Measurements from ENCODE around the gene PTPRR. TPM values are rescaled to one million over a fixed set of nuclear protein-coding genes. Genes with fewer than 3 reads are reported as not detected.

The PTPRR gene
- polyA plus RNA-seq, 1 of the 3 experiments (the other 2 are of a cell fraction) = 1.4 TPM

DNA sequence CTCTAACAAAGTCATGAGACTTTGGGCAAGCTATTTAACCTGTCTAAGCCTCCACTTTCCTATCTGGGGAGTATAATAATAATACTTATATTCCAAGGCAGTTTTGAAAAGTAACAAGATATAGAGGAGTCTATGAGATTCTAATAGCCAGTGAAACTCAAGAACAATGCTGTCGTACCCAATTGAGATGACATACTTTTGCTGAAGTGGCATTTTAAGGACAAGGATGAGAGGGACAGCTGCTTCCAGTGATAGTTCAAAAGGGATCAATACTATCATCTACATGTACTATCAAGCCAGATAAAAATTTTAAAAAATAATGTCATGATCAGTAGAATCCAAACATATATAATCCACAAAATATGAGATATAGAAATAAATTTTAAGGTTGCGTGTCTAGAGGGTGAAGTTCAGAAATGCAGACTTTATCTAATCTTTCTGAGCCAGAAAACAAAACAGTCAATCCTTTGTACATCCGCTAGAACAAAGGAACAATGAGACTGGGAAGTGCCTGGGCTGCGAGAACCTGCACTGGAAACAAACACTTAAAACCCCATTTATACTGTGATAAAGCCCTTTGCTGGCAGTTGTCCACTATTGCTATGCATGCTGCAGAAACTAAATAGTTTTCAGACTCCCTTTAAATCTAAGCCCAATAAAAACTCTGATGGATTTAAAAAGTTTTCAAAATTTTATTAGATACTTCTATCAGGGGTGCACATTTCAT lies 321.9 kb downstream of the PTPRR start:
- Histone ChIP-seq H3K9ac (no peak overlapping the region), H3K4me3 (ENCODE audit: low read depth in 2 of 2, low read length in 1 of 2) (no peak overlapping the region), H3K4me2 (no peak overlapping the region), H3K79me2 (ENCODE audit: insufficient read depth) (no peaks in the 10 kb centered on the region), H3K27ac (ENCODE audit: low read depth in 2 of 2, low read length in 1 of 2) (peak overlapping the region in 1 of 2 experiments; percentile 22; a peak in 1 of 4 replicates), H3K36me3 (replicated peaks in 1 of 2; ENCODE audit: control insufficient read depth in 1 of 2, insufficient read depth in 2 of 2, low read length in 1 of 2) (no peaks in the 10 kb centered on the region), H4K20me1 (ENCODE audit: insufficient read depth) (no peaks in the 10 kb centered on the region), H3F3A (replicated peaks; ENCODE audit: insufficient read depth) (no peaks in the 10 kb centered on the region), H3K9me2 (no peaks in the 10 kb centered on the region), H2AFZ (ENCODE audit: low read depth) (no peak overlapping the region), H3K27me3 (ENCODE audit: insufficient read depth) (no peaks in the 10 kb centered on the region), H3K9me3 (no peaks in the 10 kb centered on the region), H3K4me1 (ENCODE audit: control insufficient read depth in 1 of 2, insufficient read depth in 2 of 2, low read depth in 1 of 2, low read length in 1 of 2) (no peaks in the 10 kb centered on the region; a peak in 1 of 4 replicates)
- DNase-seq = peak; percentile 21
- WGBS (ENCODE audit: low lambda C conversion rate) = 82% methylated on average over 4 of the region's 4 CpGs
- ChIA-PET POLR2A (no interaction called here), CTCF (interaction anchor here (1.2 to 1.8 kb wide), 2 partner anchors 22 to 121 kb away, joined by 4 to 5 read pairs; no protein-coding TSS in a partner anchor)
- TF ChIP-seq FOXM1 (IDR thresholded peaks at IDR 0.05; ENCODE audit: low read depth) = no peak
- TF ChIP-seq MEF2A (IDR thresholded peaks at IDR 0.05; ENCODE audit: borderline replicate concordance, low read depth) = no peak
- TF ChIP-seq, protein P1, sequence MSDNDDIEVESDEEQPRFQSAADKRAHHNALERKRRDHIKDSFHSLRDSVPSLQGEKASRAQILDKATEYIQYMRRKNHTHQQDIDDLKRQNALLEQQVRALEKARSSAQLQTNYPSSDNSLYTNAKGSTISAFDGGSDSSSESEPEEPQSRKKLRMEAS (IDR thresholded peaks at IDR 0.05; ENCODE audit: low read depth) = no peak
- TF ChIP-seq, protein P2, sequence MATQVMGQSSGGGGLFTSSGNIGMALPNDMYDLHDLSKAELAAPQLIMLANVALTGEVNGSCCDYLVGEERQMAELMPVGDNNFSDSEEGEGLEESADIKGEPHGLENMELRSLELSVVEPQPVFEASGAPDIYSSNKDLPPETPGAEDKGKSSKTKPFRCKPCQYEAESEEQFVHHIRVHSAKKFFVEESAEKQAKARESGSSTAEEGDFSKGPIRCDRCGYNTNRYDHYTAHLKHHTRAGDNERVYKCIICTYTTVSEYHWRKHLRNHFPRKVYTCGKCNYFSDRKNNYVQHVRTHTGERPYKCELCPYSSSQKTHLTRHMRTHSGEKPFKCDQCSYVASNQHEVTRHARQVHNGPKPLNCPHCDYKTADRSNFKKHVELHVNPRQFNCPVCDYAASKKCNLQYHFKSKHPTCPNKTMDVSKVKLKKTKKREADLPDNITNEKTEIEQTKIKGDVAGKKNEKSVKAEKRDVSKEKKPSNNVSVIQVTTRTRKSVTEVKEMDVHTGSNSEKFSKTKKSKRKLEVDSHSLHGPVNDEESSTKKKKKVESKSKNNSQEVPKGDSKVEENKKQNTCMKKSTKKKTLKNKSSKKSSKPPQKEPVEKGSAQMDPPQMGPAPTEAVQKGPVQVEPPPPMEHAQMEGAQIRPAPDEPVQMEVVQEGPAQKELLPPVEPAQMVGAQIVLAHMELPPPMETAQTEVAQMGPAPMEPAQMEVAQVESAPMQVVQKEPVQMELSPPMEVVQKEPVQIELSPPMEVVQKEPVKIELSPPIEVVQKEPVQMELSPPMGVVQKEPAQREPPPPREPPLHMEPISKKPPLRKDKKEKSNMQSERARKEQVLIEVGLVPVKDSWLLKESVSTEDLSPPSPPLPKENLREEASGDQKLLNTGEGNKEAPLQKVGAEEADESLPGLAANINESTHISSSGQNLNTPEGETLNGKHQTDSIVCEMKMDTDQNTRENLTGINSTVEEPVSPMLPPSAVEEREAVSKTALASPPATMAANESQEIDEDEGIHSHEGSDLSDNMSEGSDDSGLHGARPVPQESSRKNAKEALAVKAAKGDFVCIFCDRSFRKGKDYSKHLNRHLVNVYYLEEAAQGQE (IDR thresholded peaks at IDR 0.05; ENCODE audit: low read depth, low read length) = no peak
- TF ChIP-seq JUND (IDR thresholded peaks at IDR 0.05) = no peak
- no peak for TF ChIP-seq CHD2 (IDR thresholded peaks at IDR 0.05; ENCODE audit: low read length, partially characterized antibody)
- TF ChIP-seq, protein P3, sequence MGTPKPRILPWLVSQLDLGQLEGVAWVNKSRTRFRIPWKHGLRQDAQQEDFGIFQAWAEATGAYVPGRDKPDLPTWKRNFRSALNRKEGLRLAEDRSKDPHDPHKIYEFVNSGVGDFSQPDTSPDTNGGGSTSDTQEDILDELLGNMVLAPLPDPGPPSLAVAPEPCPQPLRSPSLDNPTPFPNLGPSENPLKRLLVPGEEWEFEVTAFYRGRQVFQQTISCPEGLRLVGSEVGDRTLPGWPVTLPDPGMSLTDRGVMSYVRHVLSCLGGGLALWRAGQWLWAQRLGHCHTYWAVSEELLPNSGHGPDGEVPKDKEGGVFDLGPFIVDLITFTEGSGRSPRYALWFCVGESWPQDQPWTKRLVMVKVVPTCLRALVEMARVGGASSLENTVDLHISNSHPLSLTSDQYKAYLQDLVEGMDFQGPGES (IDR thresholded peaks at IDR 0.05; ENCODE audit: low read depth, low read length) = no peak
- TF ChIP-seq POLR2AphosphoS5 (IDR thresholded peaks at IDR 0.05; ENCODE audit: low read depth, low read length) = no peak
- no peak for TF ChIP-seq GATA2 (CRISPR knock-in tag; IDR thresholded peaks at IDR 0.05)
- TF ChIP-seq NFIC (IDR thresholded peaks at IDR 0.05; ENCODE audit: borderline replicate concordance) = no peak
- TF ChIP-seq EP300 (IDR thresholded peaks at IDR 0.05; ENCODE audit: borderline replicate concordance in 1 of 2, low read depth in 1 of 2, low read length in 1 of 2) = no peak
- TF ChIP-seq TAF1 (IDR thresholded peaks at IDR 0.05; ENCODE audit: borderline replicate concordance, low read depth, low read length) = no peak
- TF ChIP-seq GABPA (IDR thresholded peaks at IDR 0.05; ENCODE audit: low read depth) = no peak
- TF ChIP-seq, protein P4, sequence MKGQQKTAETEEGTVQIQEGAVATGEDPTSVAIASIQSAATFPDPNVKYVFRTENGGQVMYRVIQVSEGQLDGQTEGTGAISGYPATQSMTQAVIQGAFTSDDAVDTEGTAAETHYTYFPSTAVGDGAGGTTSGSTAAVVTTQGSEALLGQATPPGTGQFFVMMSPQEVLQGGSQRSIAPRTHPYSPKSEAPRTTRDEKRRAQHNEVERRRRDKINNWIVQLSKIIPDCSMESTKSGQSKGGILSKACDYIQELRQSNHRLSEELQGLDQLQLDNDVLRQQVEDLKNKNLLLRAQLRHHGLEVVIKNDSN (IDR thresholded peaks at IDR 0.05; ENCODE audit: borderline replicate concordance, low read depth) = no peak
- no peak for TF ChIP-seq RAD21 (IDR thresholded peaks at IDR 0.05; ENCODE audit: low read length)
- TF ChIP-seq, protein P5, sequence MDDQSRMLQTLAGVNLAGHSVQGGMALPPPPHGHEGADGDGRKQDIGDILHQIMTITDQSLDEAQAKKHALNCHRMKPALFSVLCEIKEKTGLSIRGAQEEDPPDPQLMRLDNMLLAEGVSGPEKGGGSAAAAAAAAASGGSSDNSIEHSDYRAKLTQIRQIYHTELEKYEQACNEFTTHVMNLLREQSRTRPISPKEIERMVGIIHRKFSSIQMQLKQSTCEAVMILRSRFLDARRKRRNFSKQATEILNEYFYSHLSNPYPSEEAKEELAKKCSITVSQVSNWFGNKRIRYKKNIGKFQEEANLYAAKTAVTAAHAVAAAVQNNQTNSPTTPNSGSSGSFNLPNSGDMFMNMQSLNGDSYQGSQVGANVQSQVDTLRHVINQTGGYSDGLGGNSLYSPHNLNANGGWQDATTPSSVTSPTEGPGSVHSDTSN (IDR thresholded peaks at IDR 0.05) = no peak
- no peak for TF ChIP-seq ELF1 (IDR thresholded peaks at IDR 0.05)
- no peak for TF ChIP-seq TCF12 (IDR thresholded peaks at IDR 0.05)
- TF ChIP-seq, protein P6, sequence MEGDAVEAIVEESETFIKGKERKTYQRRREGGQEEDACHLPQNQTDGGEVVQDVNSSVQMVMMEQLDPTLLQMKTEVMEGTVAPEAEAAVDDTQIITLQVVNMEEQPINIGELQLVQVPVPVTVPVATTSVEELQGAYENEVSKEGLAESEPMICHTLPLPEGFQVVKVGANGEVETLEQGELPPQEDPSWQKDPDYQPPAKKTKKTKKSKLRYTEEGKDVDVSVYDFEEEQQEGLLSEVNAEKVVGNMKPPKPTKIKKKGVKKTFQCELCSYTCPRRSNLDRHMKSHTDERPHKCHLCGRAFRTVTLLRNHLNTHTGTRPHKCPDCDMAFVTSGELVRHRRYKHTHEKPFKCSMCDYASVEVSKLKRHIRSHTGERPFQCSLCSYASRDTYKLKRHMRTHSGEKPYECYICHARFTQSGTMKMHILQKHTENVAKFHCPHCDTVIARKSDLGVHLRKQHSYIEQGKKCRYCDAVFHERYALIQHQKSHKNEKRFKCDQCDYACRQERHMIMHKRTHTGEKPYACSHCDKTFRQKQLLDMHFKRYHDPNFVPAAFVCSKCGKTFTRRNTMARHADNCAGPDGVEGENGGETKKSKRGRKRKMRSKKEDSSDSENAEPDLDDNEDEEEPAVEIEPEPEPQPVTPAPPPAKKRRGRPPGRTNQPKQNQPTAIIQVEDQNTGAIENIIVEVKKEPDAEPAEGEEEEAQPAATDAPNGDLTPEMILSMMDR (IDR thresholded peaks at IDR 0.05) = no peak
- TF ChIP-seq YY1 (IDR thresholded peaks at IDR 0.05; ENCODE audit: low read depth) = no peak
